IMR-90 (cell line): ENCODE data around the gene GPR75. TPM values are rescaled to one million over a fixed set of nuclear protein-coding genes. Genes with fewer than 3 reads are reported as not detected.

Experiments used
- ATAC-seq: fragments of 200-7000 bp; cut with Tn5 transposase; 2 replicates; pipeline ENCODE4 v1.9.1; 2020; ENCODE audit warnings: low read depth, mild to moderate bottlenecking, moderate library complexity
- BruUV-seq: library from RNA; stranded (reverse); fragments of 400-500 nt; replicated peaks from 2 replicates; lab custom pipeline; 2021; lab: Mats Ljungman, UMichigan
- CTCF ChIA-PET: fragments of 300-600 bp; formaldehyde crosslinking; extraction: SDS; loops from one replicate; lab custom pipeline; 2021; ENCODE audit warnings: antibody characterized with exemption; lab: Yijun Ruan, JAX
- POLR2A ChIA-PET: fragments of 300-600 bp; sonication (Branson Sonifier 250); formaldehyde crosslinking; loops from one replicate; lab custom pipeline; 2022; ENCODE audit warnings: antibody characterized with exemption; ENCODE audit not compliant: unreplicated experiment; lab: Charles Lee
- DNase-seq: peaks from one replicate; pipeline ENCODE4 v3.0.0; 2013
- H2AFZ ChIP-seq: replicated peaks from 2 replicates; pipeline ENCODE3; 2013; ENCODE audit warnings: low read length, mild to moderate bottlenecking; ENCODE audit not compliant: poor library complexity
- H2AK5ac ChIP-seq: 2 replicates; pipeline ENCODE4 v1.6.1; 2013; ENCODE audit warnings: low read depth, low read length, inconsistent platforms
- H2AK9ac ChIP-seq: replicated peaks from 2 replicates; pipeline ENCODE3; 2013; ENCODE audit warnings: mild to moderate bottlenecking, low read depth, low read length, moderate library complexity; ENCODE audit not compliant: poor library complexity
- H2BK120ac ChIP-seq: 2 replicates; pipeline ENCODE4 v1.6.1; 2013; ENCODE audit warnings: low read depth, low read length, inconsistent platforms
- H2BK15ac ChIP-seq: 3 replicates; pipeline ENCODE4 v1.6.1; 2013; ENCODE audit warnings: low read depth, low read length, inconsistent platforms
- H2BK20ac ChIP-seq: 2 replicates; pipeline ENCODE4 v1.6.1; 2013; ENCODE audit warnings: low read depth, mild to moderate bottlenecking, inconsistent platforms, low read length, moderate library complexity
- H2BK5ac ChIP-seq: 2 replicates; pipeline ENCODE4 v1.6.1; 2013; ENCODE audit warnings: mild to moderate bottlenecking, low read depth, low read length, inconsistent platforms; ENCODE audit not compliant: poor library complexity, severe bottlenecking
- H3K14ac ChIP-seq: replicated peaks from 2 replicates; pipeline ENCODE4 v1.6.1; 2013; ENCODE audit warnings: low read depth, low read length, inconsistent platforms
- H3K18ac ChIP-seq: 2 replicates; pipeline ENCODE4 v1.6.1; 2013; ENCODE audit warnings: low read depth, low read length, control low read depth
- H3K23ac ChIP-seq: 2 replicates; pipeline ENCODE4 v1.6.1; 2013; ENCODE audit warnings: low read depth, low read length, inconsistent platforms
- H3K27ac ChIP-seq: 2 replicates; pipeline ENCODE4 v1.5.1; 2013; ENCODE audit warnings: mild to moderate bottlenecking, control low read depth, low read length; ENCODE audit not compliant: insufficient read depth
- H3K27me3 ChIP-seq: 2 replicates; pipeline ENCODE4 v1.6.1; 2013; ENCODE audit warnings: low read length; ENCODE audit not compliant: control insufficient read depth, insufficient read depth
- H3K36me3 ChIP-seq: 2 replicates; pipeline ENCODE4 v1.6.1; 2013; ENCODE audit warnings: low read length, mixed read lengths; ENCODE audit not compliant: control insufficient read depth, insufficient read depth
- H3K4ac ChIP-seq: 2 replicates; pipeline ENCODE4 v1.6.1; 2013; ENCODE audit warnings: low read depth, low read length, inconsistent platforms
- H3K4me1 ChIP-seq: 2 replicates; pipeline ENCODE4 v1.6.1; 2013; ENCODE audit warnings: low read length, mixed read lengths; ENCODE audit not compliant: control insufficient read depth, insufficient read depth
- H3K4me2 ChIP-seq: 2 replicates; pipeline ENCODE4 v1.6.1; 2013; ENCODE audit warnings: low read depth, mild to moderate bottlenecking, control low read depth, low read length, moderate library complexity
- H3K4me3 ChIP-seq: 2 replicates; pipeline ENCODE4 v1.5.1; 2013; ENCODE audit warnings: low read depth, mild to moderate bottlenecking, control low read depth, low read length, moderate library complexity; ENCODE audit not compliant: insufficient read depth
- H3K56ac ChIP-seq: 2 replicates; pipeline ENCODE4 v1.6.1; 2013; ENCODE audit warnings: low read length, inconsistent platforms; ENCODE audit not compliant: insufficient read depth; ENCODE audit errors: extremely low read depth
- H3K79me1 ChIP-seq, 2 experiments: 2 replicates each; pipeline ENCODE4 v1.6.1; 2013; ENCODE audit warnings: low read length in 2 of 2, inconsistent platforms in 1 of 2, low read depth in 1 of 2
- H3K9ac ChIP-seq: 2 replicates; pipeline ENCODE4 v1.6.1; 2013; ENCODE audit warnings: low read depth, low read length, control low read depth
- H3K9me1 ChIP-seq: 2 replicates; pipeline ENCODE4 v1.6.1; 2013; ENCODE audit warnings: low read length, inconsistent platforms; ENCODE audit not compliant: insufficient read depth
- H3K9me3 ChIP-seq: 2 replicates; pipeline ENCODE4 v1.6.1; 2013; ENCODE audit warnings: low read length; ENCODE audit not compliant: control insufficient read depth, insufficient read depth
- H4K20me1 ChIP-seq: 2 replicates; pipeline ENCODE4 v1.6.1; 2013; ENCODE audit warnings: low read length, inconsistent platforms; ENCODE audit not compliant: insufficient read depth
- H4K5ac ChIP-seq: 2 replicates; pipeline ENCODE4 v1.6.1; 2013; ENCODE audit warnings: mild to moderate bottlenecking, low read depth, low read length, control low read depth
- H4K8ac ChIP-seq, 2 experiments: 2 replicates each; pipeline ENCODE4 v1.6.1; 2013; ENCODE audit warnings: low read depth in 2 of 2, low read length in 2 of 2, control low read depth in 1 of 2, inconsistent platforms in 1 of 2
- H4K91ac ChIP-seq: 2 replicates; pipeline ENCODE4 v1.6.1; 2013; ENCODE audit warnings: low read depth, low read length, inconsistent platforms; ENCODE audit not compliant: insufficient read depth
- BHLHE40 ChIP-seq: fragments of 150-350 bp; IDR thresholded peaks from 2 replicates; pipeline ENCODE4 v1.6.1; 2016; ENCODE audit warnings: mild to moderate bottlenecking, low read depth, low read length
- FOS ChIP-seq: fragments of 150-350 bp; IDR thresholded peaks from 2 replicates; pipeline ENCODE4 v1.6.1; 2016; ENCODE audit warnings: low read depth, low read length
- MXI1 ChIP-seq: IDR thresholded peaks from 2 replicates; pipeline ENCODE4 v1.6.1; 2012; ENCODE audit warnings: low read depth, mild to moderate bottlenecking, low read length, moderate library complexity, borderline replicate concordance
- POLR2A ChIP-seq: IDR thresholded peaks from 2 replicates; pipeline ENCODE4 v1.6.1; 2012; ENCODE audit warnings: mild to moderate bottlenecking, low read depth, low read length
- RFX5 ChIP-seq: IDR thresholded peaks from 2 replicates; pipeline ENCODE4 v1.8.0; 2012; ENCODE audit warnings: low read depth, mild to moderate bottlenecking, low read length, moderate library complexity
- USF2 ChIP-seq: fragments of 150-350 bp; IDR thresholded peaks from 2 replicates; pipeline ENCODE4 v1.6.1; 2017; ENCODE audit warnings: mild to moderate bottlenecking, antibody characterized with exemption, low read length, low read depth
- WGBS, 2 experiments: methylation state at CpG; one replicate each; pipeline versions ENCODE4 v1.1.5 to v1.1.7; 2013; ENCODE audit warnings: missing lambda C conversion rate in 2 of 2; ENCODE audit not compliant: insufficient read length in 1 of 2; ENCODE audit errors: extremely low coverage in 2 of 2; 5-methylcytosine and 5-hydroxymethylcytosine counted together
- dilution Hi-C: fragments of 300-500 bp; cut with HindIII; formaldehyde crosslinking; loops from one replicate; pipeline ENCODE4 v1.14.3; 2018; ENCODE audit warnings: low sequenced_read_pairs; ENCODE audit not compliant: unreplicated experiment
- in situ Hi-C: fragments of 300-500 bp; cut with MboI; formaldehyde crosslinking; loops from 3 replicates; pipeline ENCODE4 v1.14.3; 2019; ENCODE audit warnings: low sequenced_read_pairs, inconsistent platforms, mixed read lengths
- intact Hi-C: fragments of 100-400 bp; cut with micrococcal nuclease; formaldehyde crosslinking; loops from 2 replicates; pipeline ENCODE4 v1.10.0; 2022
- polyA plus RNA-seq, 3 experiments: library from polyadenylated mRNA; depleted of rRNA; stranded (reverse); fragments of >200 nt; gene quantifications; 2 replicates each; pipeline ENCODE4 v1.2.3, GENCODE V29; 2012; ENCODE audit warnings: low replicate concordance in 1 of 3
- total RNA-seq: library from RNA; depleted of rRNA; stranded (reverse); fragments of >200 nt; gene quantifications from 2 replicates; pipeline ENCODE4 v1.2.3, GENCODE V29; 2012

Gene GPR75
- total and polyA plus RNA-seq, 2 of the 4 experiments (the other 2 are of a cell fraction): 1.4 to 2.1 TPM

DNA sequence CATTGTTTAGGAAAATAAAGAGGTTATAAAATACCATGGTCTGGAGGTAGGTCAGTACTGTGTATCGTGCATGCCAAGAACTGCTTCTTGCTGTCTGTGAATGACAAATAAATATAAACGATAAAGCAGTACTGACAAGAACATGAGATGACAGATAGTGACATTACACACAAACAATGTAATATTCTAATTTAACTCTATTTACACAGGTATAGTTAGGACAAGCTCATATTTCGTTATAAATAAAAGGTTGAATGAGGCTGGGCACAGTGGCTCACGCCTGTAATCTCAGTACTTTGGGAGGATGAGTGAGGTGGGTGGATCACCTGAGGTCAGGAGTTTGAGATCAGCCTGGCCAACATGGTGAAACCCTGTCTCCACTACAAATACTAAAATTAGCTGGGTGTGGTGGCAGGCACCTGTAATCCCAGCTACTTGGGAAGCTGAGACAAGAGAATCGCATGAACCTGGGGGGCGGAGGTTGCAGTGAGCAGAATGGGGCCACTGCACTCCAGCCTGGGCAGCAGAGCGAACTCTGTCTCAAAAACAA lies 14.7 kb upstream of the GPR75 start:
- no peak overlapping the region for H2BK120ac ChIP-seq
- CTCF ChIA-PET: no interaction called here

More for the DNA sequence above, 14.7 kb upstream of the GPR75 start:
- TF ChIP-seq MXI1 (no peak), USF2 (no peak), POLR2A (no peak), FOS (no peak), RFX5 (no peak), BHLHE40 (no peak)
- Histone ChIP-seq H3K18ac (no peak overlapping the region), H3K9ac (no peak overlapping the region), H3K4me2 (no peak overlapping the region), H4K8ac (no peak overlapping the region), H4K20me1 (no peaks in the 10 kb centered on the region), H3K23ac (no peak overlapping the region), H3K27me3 (no peaks in the 10 kb centered on the region), H2AFZ (no peak overlapping the region), H3K14ac (no peak overlapping the region), H3K36me3 (peaks cover 16% of the 10 kb centered on the region), H2BK20ac (no peak overlapping the region), H2BK5ac (no peak overlapping the region), H3K4me3 (no peak overlapping the region), H3K79me1 (peaks cover 7 to 9% of the 10 kb centered on the region in 2 experiments), H2BK15ac (no peak overlapping the region), H3K4ac (no peak overlapping the region), H2AK9ac (no peak overlapping the region), H3K4me1 (peaks cover 2% of the 10 kb centered on the region; the same call in 1 of the 2 replicates), H4K91ac (no peak overlapping the region), H3K56ac (no peak overlapping the region), H3K9me1 (no peaks in the 10 kb centered on the region), H3K9me3 (no peaks in the 10 kb centered on the region), H4K5ac (no peak overlapping the region), H3K27ac (no peak overlapping the region), H2AK5ac (no peak overlapping the region)
- dilution Hi-C loops (no loop called here), intact Hi-C loops (no loop called here), in situ Hi-C loops (no loop called here)
- POLR2A ChIA-PET: no interaction called here
- DNase-seq: no peak
- WGBS, 2 experiments: no CpG with 5 or more reads among the region's 7 CpGs
- BruUV-seq: no TSS peak
- ATAC-seq: no peak
